NB4 (cell line): ENCODE measurements around the gene PNMA1.

ENCODE experiments used
- CTCF ChIP-seq: IDR thresholded peaks from one replicate; pipeline ENCODE4 v1.5.1; 2012; ENCODE audit warnings: low read depth, low read length
- MAX ChIP-seq: IDR thresholded peaks from 2 replicates; pipeline ENCODE4 v1.6.1; 2011; ENCODE audit warnings: low read depth, low read length

- no peak for TF ChIP-seq MAX
- TF ChIP-seq CTCF = no peak
Observed at GRCh38 chr14:73709904-73710469, 4.2 kb downstream of the PNMA1 start.
